Keratinocyte (primary cell): ENCODE measurements around the gene ZIC3. TPM values are rescaled to one million over a fixed set of nuclear protein-coding genes. Genes with fewer than 3 reads are reported as not detected.

Source experiments
- DNase-seq: peaks from one replicate; pipeline ENCODE4 v3.0.0-alpha.2; 2011; ENCODE audit warnings: low read depth, missing footprints, low spot score
- FAIRE-seq: peaks from 2 replicates; lab custom pipeline; 2011; peaks lifted over from hg19 to GRCh38; lab: Jason Lieb, UNC
- H2AFZ ChIP-seq: 2 replicates; pipeline ENCODE4 v1.6.0; 2012; ENCODE audit warnings: low read length, control low read depth, inconsistent platforms; ENCODE audit not compliant: control insufficient read depth
- H3K27ac ChIP-seq: 2 replicates; pipeline ENCODE4 v1.5.1; 2011; ENCODE audit warnings: low read length; ENCODE audit not compliant: control insufficient read depth, insufficient read depth
- H3K27me3 ChIP-seq: 3 replicates; pipeline ENCODE4 v1.6.0; 2011; ENCODE audit warnings: low read length; ENCODE audit not compliant: control insufficient read depth, insufficient read depth; ENCODE audit errors: extremely low read depth
- H3K36me3 ChIP-seq, 2 experiments: 2 replicates in 1 of 2; 3 replicates in 1 of 2; pipeline ENCODE4 v1.5.1; 2011; ENCODE audit warnings: low read length in 2 of 2, mild to moderate bottlenecking in 1 of 2; ENCODE audit not compliant: control insufficient read depth in 2 of 2, insufficient read depth in 2 of 2; ENCODE audit errors: extremely low read depth in 1 of 2
- H3K4me1 ChIP-seq: 3 replicates; pipeline ENCODE4 v1.5.1; 2011; ENCODE audit warnings: low read length; ENCODE audit not compliant: control insufficient read depth, insufficient read depth; ENCODE audit errors: extremely low read depth
- H3K4me2 ChIP-seq: 3 replicates; pipeline ENCODE4 v1.6.0; 2011; ENCODE audit warnings: low read depth, low read length; ENCODE audit not compliant: control insufficient read depth, insufficient read depth; ENCODE audit errors: extremely low read depth
- H3K4me3 ChIP-seq, 3 experiments: fragments of 200-600 bp in 1 of 3; sonication (generic) in 1 of 3; 2 replicates in 2 of 3; 3 replicates in 1 of 3; pipeline ENCODE4 v1.5.1; 2011 to 2016; ENCODE audit warnings: low read length in 3 of 3, mild to moderate bottlenecking in 3 of 3, control low read depth in 2 of 3, inconsistent platforms in 1 of 3, low read depth in 1 of 3, mixed read lengths in 1 of 3, mixed run types in 1 of 3, moderate library complexity in 1 of 3; ENCODE audit not compliant: control insufficient read depth in 2 of 3, insufficient read depth in 2 of 3; ENCODE audit errors: extremely low read depth in 1 of 3
- H3K79me2 ChIP-seq: 2 replicates; pipeline ENCODE4 v1.6.0; 2012; ENCODE audit warnings: low read length; ENCODE audit not compliant: control insufficient read depth, insufficient read depth
- H3K9ac ChIP-seq: 3 replicates; pipeline ENCODE4 v1.6.0; 2011; ENCODE audit warnings: low read length; ENCODE audit not compliant: control insufficient read depth, insufficient read depth; ENCODE audit errors: extremely low read depth
- H3K9me1 ChIP-seq: 3 replicates; pipeline ENCODE4 v1.6.0; 2011; ENCODE audit warnings: low read length; ENCODE audit not compliant: control insufficient read depth, insufficient read depth; ENCODE audit errors: extremely low read depth
- H3K9me3 ChIP-seq: 2 replicates; pipeline ENCODE4 v1.5.1; 2012; ENCODE audit warnings: low read depth, low read length; ENCODE audit not compliant: control insufficient read depth
- H4K20me1 ChIP-seq: 3 replicates; pipeline ENCODE4 v1.6.0; 2011; ENCODE audit warnings: low read length; ENCODE audit not compliant: control insufficient read depth, insufficient read depth; ENCODE audit errors: extremely low read depth
- CTCF ChIP-seq, 3 experiments: IDR thresholded peaks in 1 of 3; conservative IDR thresholded peaks in 1 of 3; optimal IDR thresholded peaks in 1 of 3; 2 replicates in 2 of 3; 3 replicates in 1 of 3; pipeline versions ENCODE3 to v1.5.1; 2011; ENCODE audit warnings: low read length in 3 of 3, mild to moderate bottlenecking in 3 of 3, moderate library complexity in 2 of 3, control low read depth in 1 of 3, inconsistent platforms in 1 of 3; ENCODE audit not compliant: insufficient read depth in 2 of 3; ENCODE audit errors: extremely low read depth in 1 of 3
- EZH2 ChIP-seq: IDR thresholded peaks from one replicate; pipeline ENCODE4 v1.6.1; 2012; ENCODE audit warnings: inconsistent platforms, mild to moderate bottlenecking, low read length, moderate library complexity
- dilution Hi-C: fragments of 300-500 bp; cut with MboI; formaldehyde crosslinking; loops from one replicate; pipeline ENCODE4 v1.7.0; 2020; ENCODE audit warnings: low sequenced_read_pairs; ENCODE audit not compliant: extremely low pct_ligation_motif_present
- polyA plus RNA-seq, 5 experiments: library from polyadenylated mRNA; depleted of rRNA in 3 of 5; stranded (reverse) in 3 of 5; stranded (forward) in 1 of 5; unstranded in 1 of 5; fragments of >200 nt; gene quantifications; 1 replicate in 1 of 5; 2 replicates in 3 of 5; 3 replicates in 1 of 5; pipeline versions ENCODE4 v1.2.1 to v1.2.3, GENCODE V29; 2011 to 2012; ENCODE audit warnings: missing spikeins in 2 of 5, low read depth in 1 of 5, low replicate concordance in 1 of 5
- small RNA-seq, 3 experiments: library from RNA; depleted of rRNA; stranded (forward); fragments of <200 nt; gene quantifications; one replicate each; pipeline ENCODE3, GENCODE V24; 2012; ENCODE audit warnings: low read depth in 3 of 3, low replicate concordance in 1 of 3; ENCODE audit not compliant: insufficient read length in 3 of 3

ZIC3 gene
- polyA plus RNA-seq, 1 donor (not counting 4 experiments of a cell fraction or from before 2014, with no cell fraction given) = not detected

GRCh38 chrX:137600769-137601168, 34.8 kb downstream of the ZIC3 start:
- H3K27me3 ChIP-seq = no peaks in the 10 kb centered on the region
- no peak overlapping the region for H2AFZ ChIP-seq
- H3K79me2 ChIP-seq = no peaks in the 10 kb centered on the region
- no peak overlapping the region for H3K9ac ChIP-seq
- H3K9me1 ChIP-seq = no peaks in the 10 kb centered on the region
- no peak overlapping the region for H3K4me2 ChIP-seq
- H3K9me3 ChIP-seq = no peaks in the 10 kb centered on the region
- FAIRE-seq (no peak), DNase-seq (no peak)
- H3K4me1 ChIP-seq = no peaks in the 10 kb centered on the region
- no peak overlapping the region for H3K27ac ChIP-seq
- dilution Hi-C loops = no loop called here
- no peaks in the 10 kb centered on the region for H3K36me3 ChIP-seq
- TF ChIP-seq EZH2 (no peak), CTCF (optimal IDR thresholded peaks at IDR 0.05 in 1 of 3, IDR thresholded peaks at IDR 0.05 in 1 of 3, conservative IDR thresholded peaks at IDR 0.05 in 1 of 3; ENCODE audit: extremely low read depth in 1 of 3, insufficient read depth in 2 of 3, low read length in 3 of 3) (no peak)
- no peaks in the 10 kb centered on the region for H4K20me1 ChIP-seq
- H3K4me3 ChIP-seq = no peak overlapping the region

Small RNA genes lying within 50 kb of the gene (small RNA-seq; reads per million reads assigned to genes)
- gene RN7SL325P = 0 reads per million in 3 experiments
